Fibroblast of villous mesenchyme (primary cell): ENCODE measurements around the gene PDE4D. TPM values are rescaled to one million over a fixed set of nuclear protein-coding genes. Genes with fewer than 3 reads are reported as not detected.
"Not testable (repeated sequence)": the region's sequence is repeated elsewhere in the genome, so short reads cannot be mapped to it uniquely, and the experiment has no call there.

Experiments
- DNase-seq: peaks from one replicate; pipeline ENCODE4 v3.0.0-alpha.2; 2010; ENCODE audit warnings: low read depth
- H3K4me3 ChIP-seq: 2 replicates; pipeline ENCODE4 v1.5.1; 2011; ENCODE audit warnings: low read depth, mild to moderate bottlenecking, low read length
- CTCF ChIP-seq: IDR thresholded peaks from 2 replicates; pipeline ENCODE4 v1.5.1; 2012; ENCODE audit warnings: low read depth, mild to moderate bottlenecking, low read length; ENCODE audit not compliant: insufficient read depth
- total RNA-seq: library from RNA; depleted of rRNA; stranded (reverse); fragments of >200 nt; gene quantifications from 2 replicates; pipeline ENCODE4 v1.2.3, GENCODE V29; 2012

Gene PDE4D
- total RNA-seq, 1 donor: 6.0 TPM

GRCh38 chr5:58961631-58962280, 931.8 kb downstream of the PDE4D start:
- DNase-seq: no peak
- no peak for TF ChIP-seq CTCF
- H3K4me3 ChIP-seq: no peak overlapping the region

GRCh38 chr5:58958701-58959100, 934.8 kb downstream of the PDE4D start:
- no peak for TF ChIP-seq CTCF
- DNase-seq: no peak
- no peak overlapping the region for H3K4me3 ChIP-seq

GRCh38 chr5:58953218-58953617, 940.3 kb downstream of the PDE4D start:
- H3K4me3 ChIP-seq, DNase-seq: not testable (repeated sequence)

GRCh38 chr5:58950224-58950623, 943.3 kb downstream of the PDE4D start:
- H3K4me3 ChIP-seq: no peak overlapping the region
- no peak for DNase-seq
- no peak for TF ChIP-seq CTCF

- DNase-seq: peak; percentile 3
- H3K4me3 ChIP-seq: no peak overlapping the region
- TF ChIP-seq CTCF: no peak
Measured at GRCh38 chr5:58946230-58946629, 947.3 kb downstream of the PDE4D start.

- no peak for TF ChIP-seq CTCF
- DNase-seq: no peak
- no peak overlapping the region for H3K4me3 ChIP-seq
Measured at GRCh38 chr5:58944221-58944620, 949.3 kb downstream of the PDE4D start.

GRCh38 chr5:58940446-58940845, 953.1 kb downstream of the PDE4D start:
- peak; percentile 67 for DNase-seq
- no peak for TF ChIP-seq CTCF
- H3K4me3 ChIP-seq: no peak overlapping the region
